Ishikawa (cell line): Measurements from ENCODE around the gene IPO11.

Source experiments
- EGR1 ChIP-seq: IDR thresholded peaks from 2 replicates; pipeline ENCODE4 v1.6.1; 2012
- EP300 ChIP-seq: IDR thresholded peaks from 2 replicates; pipeline ENCODE4 v1.6.1; 2012; ENCODE audit warnings: borderline replicate concordance
- MAX ChIP-seq: IDR thresholded peaks from 2 replicates; pipeline ENCODE4 v1.6.1; 2012
- RAD21 ChIP-seq: IDR thresholded peaks from 2 replicates; pipeline ENCODE4 v1.6.1; 2012; ENCODE audit warnings: low read depth
- USF1 ChIP-seq: IDR thresholded peaks from 2 replicates; pipeline ENCODE4 v1.6.1; 2012
- TF ChIP-seq, protein P1 (sequence below): IDR thresholded peaks from 2 replicates; pipeline ENCODE4 v1.6.1; 2012; ENCODE audit warnings: low read depth, mild to moderate bottlenecking

DNA sequence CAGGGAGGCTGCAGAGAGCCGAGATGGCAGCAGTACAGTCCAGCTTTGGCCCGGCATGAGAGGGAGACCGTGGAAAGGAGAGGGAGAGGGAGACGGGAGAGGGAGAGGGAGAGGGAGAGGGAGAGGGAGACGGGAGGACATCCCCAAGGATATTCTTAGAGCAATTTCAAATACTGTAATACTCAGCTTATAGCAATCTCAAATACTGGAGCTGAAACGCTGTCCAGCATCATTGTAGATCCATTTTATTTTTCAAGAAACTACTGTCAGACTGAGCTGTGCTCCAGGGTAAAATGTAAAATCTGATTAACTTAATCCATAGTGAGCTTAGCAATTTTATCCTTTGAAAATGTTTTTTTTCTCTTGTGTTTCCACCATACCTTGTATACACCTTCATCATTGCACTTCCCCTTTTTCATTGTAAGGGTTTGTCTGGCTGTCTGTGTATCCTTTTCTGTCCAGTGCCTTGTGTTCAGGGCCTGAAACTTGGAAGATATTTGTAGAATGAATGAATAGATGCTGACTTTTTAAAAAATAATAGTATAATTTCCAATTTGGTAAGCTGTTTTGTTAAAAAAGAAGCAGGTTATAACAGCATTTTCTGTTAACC, 102.1 kb downstream of the IPO11 start:
- TF ChIP-seq RAD21 (no peak), MAX (no peak), USF1 (no peak), EP300 (no peak), EGR1 (no peak)
- TF ChIP-seq, protein P1, sequence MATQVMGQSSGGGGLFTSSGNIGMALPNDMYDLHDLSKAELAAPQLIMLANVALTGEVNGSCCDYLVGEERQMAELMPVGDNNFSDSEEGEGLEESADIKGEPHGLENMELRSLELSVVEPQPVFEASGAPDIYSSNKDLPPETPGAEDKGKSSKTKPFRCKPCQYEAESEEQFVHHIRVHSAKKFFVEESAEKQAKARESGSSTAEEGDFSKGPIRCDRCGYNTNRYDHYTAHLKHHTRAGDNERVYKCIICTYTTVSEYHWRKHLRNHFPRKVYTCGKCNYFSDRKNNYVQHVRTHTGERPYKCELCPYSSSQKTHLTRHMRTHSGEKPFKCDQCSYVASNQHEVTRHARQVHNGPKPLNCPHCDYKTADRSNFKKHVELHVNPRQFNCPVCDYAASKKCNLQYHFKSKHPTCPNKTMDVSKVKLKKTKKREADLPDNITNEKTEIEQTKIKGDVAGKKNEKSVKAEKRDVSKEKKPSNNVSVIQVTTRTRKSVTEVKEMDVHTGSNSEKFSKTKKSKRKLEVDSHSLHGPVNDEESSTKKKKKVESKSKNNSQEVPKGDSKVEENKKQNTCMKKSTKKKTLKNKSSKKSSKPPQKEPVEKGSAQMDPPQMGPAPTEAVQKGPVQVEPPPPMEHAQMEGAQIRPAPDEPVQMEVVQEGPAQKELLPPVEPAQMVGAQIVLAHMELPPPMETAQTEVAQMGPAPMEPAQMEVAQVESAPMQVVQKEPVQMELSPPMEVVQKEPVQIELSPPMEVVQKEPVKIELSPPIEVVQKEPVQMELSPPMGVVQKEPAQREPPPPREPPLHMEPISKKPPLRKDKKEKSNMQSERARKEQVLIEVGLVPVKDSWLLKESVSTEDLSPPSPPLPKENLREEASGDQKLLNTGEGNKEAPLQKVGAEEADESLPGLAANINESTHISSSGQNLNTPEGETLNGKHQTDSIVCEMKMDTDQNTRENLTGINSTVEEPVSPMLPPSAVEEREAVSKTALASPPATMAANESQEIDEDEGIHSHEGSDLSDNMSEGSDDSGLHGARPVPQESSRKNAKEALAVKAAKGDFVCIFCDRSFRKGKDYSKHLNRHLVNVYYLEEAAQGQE = no peak
